ENCODE results near the gene IMMP2L. TPM values are rescaled to one million over a fixed set of nuclear protein-coding genes. Genes with fewer than 3 reads are reported as not detected.

The IMMP2L gene
- total and polyA plus RNA-seq, 2 experiments from 2014 or later, result 10.1 to 10.4 TPM

DNA sequence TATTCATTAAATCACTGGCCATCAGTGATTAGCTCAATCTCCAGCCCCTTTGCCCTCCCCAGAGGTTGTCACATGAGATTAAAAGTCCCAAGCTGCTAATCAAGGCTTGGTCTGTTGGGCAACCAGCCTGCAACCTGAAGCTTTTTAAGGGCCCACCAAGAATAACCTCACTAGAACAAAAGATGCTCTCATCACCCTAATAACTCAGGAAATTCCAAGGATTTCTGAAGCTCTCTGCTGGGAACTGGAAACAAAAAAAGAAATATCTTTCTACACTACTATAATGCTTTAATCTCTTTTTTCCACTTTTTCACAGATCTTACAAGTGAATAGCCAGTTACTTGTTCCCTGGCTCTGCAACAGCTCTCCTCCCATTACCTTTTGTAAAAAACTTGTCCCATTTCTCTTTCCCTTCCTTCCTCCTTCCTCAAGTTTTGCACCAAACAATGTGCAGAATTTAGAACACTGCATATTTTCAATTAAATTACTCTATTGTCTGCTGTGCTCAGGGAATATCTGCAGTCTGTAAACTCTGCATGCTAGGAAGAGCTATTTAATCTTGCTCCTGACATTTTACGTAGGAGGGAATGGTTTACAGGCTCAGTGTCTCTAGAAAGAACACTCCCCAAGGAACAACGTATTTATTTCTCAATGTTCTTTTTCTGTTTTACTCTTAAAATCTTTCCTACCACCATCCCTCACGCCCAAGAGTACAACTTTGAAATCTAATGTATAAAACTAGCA, 169.1 kb downstream of the IMMP2L start:
- H3K27ac ChIP-seq, result no peak overlapping the region
- 70 to 83% methylated on average over 3 of the region's 3 CpGs for WGBS, 2 experiments (ENCODE audit: low coverage in 1 of 2, low lambda C conversion rate in 2 of 2, missing lambda C conversion rate in 2 of 2)
- TF ChIP-seq EZH2 (IDR thresholded peaks at IDR 0.05; ENCODE audit: insufficient read depth, poor library complexity, severe bottlenecking) (no peak), EZH2phosphoT487 (IDR thresholded peaks at IDR 0.05; ENCODE audit: insufficient read depth, low read depth) (no peak)
- H3K9me3 ChIP-seq (ENCODE audit: low read depth), result no peaks in the 10 kb centered on the region
- H3K4me1 ChIP-seq (ENCODE audit: insufficient read depth), result peaks cover 14% of the 10 kb centered on the region
- H3K79me2 ChIP-seq (ENCODE audit: insufficient read depth), result no peaks in the 10 kb centered on the region
- H3K4me3 ChIP-seq, result no peak overlapping the region
- H3K9me2 ChIP-seq (ENCODE audit: insufficient read depth), result no peaks in the 10 kb centered on the region
- H2AFZ ChIP-seq, result no peak overlapping the region; the same call in 1 of the 2 replicates
- H3K27me3 ChIP-seq (replicated peaks; ENCODE audit: insufficient read depth), result no peaks in the 10 kb centered on the region
- H3K9ac ChIP-seq, result no peak overlapping the region
- H4K20me1 ChIP-seq (ENCODE audit: insufficient read depth), result no peaks in the 10 kb centered on the region
- no peaks in the 10 kb centered on the region for H3K36me3 ChIP-seq (ENCODE audit: low read depth)
- H3K4me2 ChIP-seq (ENCODE audit: unreplicated experiment), result peak overlapping the region; percentile 45
- in situ Hi-C loops (cut with MboI), result no loop called here
- H3F3A ChIP-seq (ENCODE audit: insufficient read depth), result peaks cover 7% of the 10 kb centered on the region; the same call in 1 of the 2 replicates
- DNase-seq, result peak; percentile 7

DNA sequence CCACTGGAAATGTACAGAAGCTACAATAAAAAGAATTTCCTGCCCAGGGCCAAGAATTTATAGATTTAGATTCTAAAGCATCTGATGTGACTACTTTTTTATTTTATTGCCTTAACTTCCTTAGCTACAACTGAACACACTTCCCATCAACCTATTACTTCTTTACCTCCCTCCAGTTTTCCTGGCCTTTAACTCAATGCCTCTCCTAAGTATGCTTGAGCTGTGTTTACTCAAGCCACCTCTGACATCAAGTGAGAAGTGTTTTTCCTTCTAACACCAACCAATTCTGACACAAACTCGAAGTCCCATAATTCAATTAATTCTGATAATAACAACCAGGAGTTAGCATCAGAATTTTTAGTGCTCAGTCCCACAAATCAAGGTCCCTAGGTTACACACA, 170.0 kb downstream of the IMMP2L start:
- H3K79me2 ChIP-seq (ENCODE audit: insufficient read depth), result no peaks in the 10 kb centered on the region
- TF ChIP-seq EZH2phosphoT487 (IDR thresholded peaks at IDR 0.05; ENCODE audit: insufficient read depth, low read depth) (no peak), EZH2 (IDR thresholded peaks at IDR 0.05; ENCODE audit: insufficient read depth, poor library complexity, severe bottlenecking) (no peak)
- no peaks in the 10 kb centered on the region for H3K9me2 ChIP-seq (ENCODE audit: insufficient read depth)
- H2AFZ ChIP-seq, result no peak overlapping the region
- no peak overlapping the region for H3K27ac ChIP-seq
- H4K20me1 ChIP-seq (ENCODE audit: insufficient read depth), result no peaks in the 10 kb centered on the region
- H3K36me3 ChIP-seq (ENCODE audit: low read depth), result no peaks in the 10 kb centered on the region
- H3K4me1 ChIP-seq (ENCODE audit: insufficient read depth), result peaks cover 14% of the 10 kb centered on the region
- WGBS, 2 experiments (ENCODE audit: low coverage in 1 of 2, low lambda C conversion rate in 2 of 2, missing lambda C conversion rate in 2 of 2), result 40% methylated on average over 1 of the region's 1 CpG
- DNase-seq, result no peak
- no peak overlapping the region for H3K4me2 ChIP-seq (ENCODE audit: unreplicated experiment)
- H3K9ac ChIP-seq, result no peak overlapping the region
- H3K9me3 ChIP-seq (ENCODE audit: low read depth), result no peaks in the 10 kb centered on the region
- no peaks in the 10 kb centered on the region for H3K27me3 ChIP-seq (replicated peaks; ENCODE audit: insufficient read depth)
- H3F3A ChIP-seq (ENCODE audit: insufficient read depth), result peaks cover 7% of the 10 kb centered on the region; the same call in 1 of the 2 replicates
- no peak overlapping the region for H3K4me3 ChIP-seq
- in situ Hi-C loops (cut with MboI), result no loop called here

- no peak for DNase-seq
- no peaks in the 10 kb centered on the region for H3K36me3 ChIP-seq (ENCODE audit: low read depth)
- no peaks in the 10 kb centered on the region for H4K20me1 ChIP-seq (ENCODE audit: insufficient read depth)
- H3K9me3 ChIP-seq (ENCODE audit: low read depth), result no peaks in the 10 kb centered on the region
- in situ Hi-C loops (cut with MboI), result no loop called here
- no peaks in the 10 kb centered on the region for H3K79me2 ChIP-seq (ENCODE audit: insufficient read depth)
- WGBS, 2 experiments (ENCODE audit: low coverage in 1 of 2, low lambda C conversion rate in 2 of 2, missing lambda C conversion rate in 2 of 2), result 90 to 97% methylated on average over 4 of the region's 4 CpGs
- no peak overlapping the region for H3K4me2 ChIP-seq (ENCODE audit: unreplicated experiment)
- peaks cover 7% of the 10 kb centered on the region; the same call in 1 of the 2 replicates for H3F3A ChIP-seq (ENCODE audit: insufficient read depth)
- no peaks in the 10 kb centered on the region for H3K27me3 ChIP-seq (replicated peaks; ENCODE audit: insufficient read depth)
- no peak overlapping the region for H3K27ac ChIP-seq
- TF ChIP-seq EZH2 (IDR thresholded peaks at IDR 0.05; ENCODE audit: insufficient read depth, poor library complexity, severe bottlenecking) (no peak), EZH2phosphoT487 (IDR thresholded peaks at IDR 0.05; ENCODE audit: insufficient read depth, low read depth) (no peak)
- H3K4me1 ChIP-seq (ENCODE audit: insufficient read depth), result peaks cover 14% of the 10 kb centered on the region
- H2AFZ ChIP-seq, result no peak overlapping the region
- H3K9ac ChIP-seq, result no peak overlapping the region
- H3K9me2 ChIP-seq (ENCODE audit: insufficient read depth), result no peaks in the 10 kb centered on the region
- H3K4me3 ChIP-seq, result no peak overlapping the region
These were observed 172.3 kb downstream of the IMMP2L start for GRCh38 chr7:111390000-111390399.

- Histone ChIP-seq H3K9ac (no peak overlapping the region), H3F3A (ENCODE audit: insufficient read depth) (peaks cover 11% of the 10 kb centered on the region; the same call in 1 of the 2 replicates), H3K9me3 (ENCODE audit: low read depth) (no peaks in the 10 kb centered on the region), H3K4me1 (ENCODE audit: insufficient read depth) (peaks cover 22% of the 10 kb centered on the region), H3K27me3 (replicated peaks; ENCODE audit: insufficient read depth) (no peaks in the 10 kb centered on the region), H4K20me1 (ENCODE audit: insufficient read depth) (no peaks in the 10 kb centered on the region), H3K36me3 (ENCODE audit: low read depth) (no peaks in the 10 kb centered on the region), H3K79me2 (ENCODE audit: insufficient read depth) (no peaks in the 10 kb centered on the region), H3K27ac (no peak overlapping the region), H2AFZ (no peak overlapping the region), H3K4me2 (ENCODE audit: unreplicated experiment) (no peak overlapping the region), H3K4me3 (no peak overlapping the region), H3K9me2 (ENCODE audit: insufficient read depth) (no peaks in the 10 kb centered on the region)
- in situ Hi-C loops (cut with MboI), result no loop called here
- TF ChIP-seq EZH2phosphoT487 (IDR thresholded peaks at IDR 0.05; ENCODE audit: insufficient read depth, low read depth), result no peak
- WGBS, 2 experiments (ENCODE audit: low coverage in 1 of 2, low lambda C conversion rate in 2 of 2, missing lambda C conversion rate in 2 of 2), result 86 to 95% methylated on average over 2 of the region's 2 CpGs
- no peak for DNase-seq
These were observed 173.4 kb downstream of the IMMP2L start for GRCh38 chr7:111388912-111389311.

Measured in GM23248 (cell line).